Fibroblast of villous mesenchyme (primary cell): ENCODE measurements around the gene SYCP3. TPM values are rescaled to one million over a fixed set of nuclear protein-coding genes. Genes with fewer than 3 reads are reported as not detected.
"Not testable (repeated sequence)": the region's sequence is repeated elsewhere in the genome, so short reads cannot be mapped to it uniquely, and the experiment has no call there.

Source experiments
- DNase-seq: peaks from one replicate; pipeline ENCODE4 v3.0.0-alpha.2; 2010; ENCODE audit warnings: low read depth
- H3K4me3 ChIP-seq: 2 replicates; pipeline ENCODE4 v1.5.1; 2011; ENCODE audit warnings: low read depth, mild to moderate bottlenecking, low read length
- CTCF ChIP-seq: IDR thresholded peaks from 2 replicates; pipeline ENCODE4 v1.5.1; 2012; ENCODE audit warnings: low read depth, mild to moderate bottlenecking, low read length; ENCODE audit not compliant: insufficient read depth
- small RNA-seq: library from RNA; depleted of rRNA; stranded (forward); fragments of <200 nt; gene quantifications from one replicate; pipeline ENCODE3, GENCODE V24; 2012
- total RNA-seq: library from RNA; depleted of rRNA; stranded (reverse); fragments of >200 nt; gene quantifications from 2 replicates; pipeline ENCODE4 v1.2.3, GENCODE V29; 2012

Gene SYCP3
- total RNA-seq, 1 donor = under 0.01 TPM

DNA sequence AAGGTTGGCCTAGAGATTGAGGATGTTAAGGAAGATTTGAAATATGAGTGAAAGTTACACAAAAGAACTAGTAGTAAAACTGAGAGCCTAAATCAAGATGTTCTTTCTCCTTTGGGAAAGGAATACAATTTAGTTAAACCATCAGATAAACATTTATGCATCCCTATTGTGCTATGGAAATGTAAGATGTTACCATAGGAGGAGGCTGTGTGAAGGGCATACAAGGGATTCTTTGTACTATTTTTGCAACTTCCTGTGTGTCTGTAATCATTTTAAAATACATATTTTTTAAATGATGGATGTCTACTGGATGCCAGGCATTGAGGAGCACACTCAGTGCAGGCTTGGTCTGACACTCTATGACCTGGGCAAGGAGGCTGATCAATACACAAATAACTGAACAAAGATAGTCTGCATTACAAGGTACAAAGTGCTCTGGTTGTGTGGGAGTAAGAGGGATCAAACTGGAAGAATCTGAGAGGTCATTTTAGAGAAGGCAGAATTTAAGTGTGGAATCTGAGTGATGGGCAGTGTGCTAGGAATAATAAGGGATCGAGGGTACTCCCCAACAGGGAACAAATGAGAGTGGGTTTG lies 47.7 kb downstream of the SYCP3 start:
- DNase-seq = no peak
- no peak overlapping the region for H3K4me3 ChIP-seq
- TF ChIP-seq CTCF = no peak

- no peak for TF ChIP-seq CTCF
- no peak for DNase-seq
- no peak overlapping the region for H3K4me3 ChIP-seq
Measured at GRCh38 chr12:101690544-101691098, 48.6 kb downstream of the SYCP3 start.

DNA sequence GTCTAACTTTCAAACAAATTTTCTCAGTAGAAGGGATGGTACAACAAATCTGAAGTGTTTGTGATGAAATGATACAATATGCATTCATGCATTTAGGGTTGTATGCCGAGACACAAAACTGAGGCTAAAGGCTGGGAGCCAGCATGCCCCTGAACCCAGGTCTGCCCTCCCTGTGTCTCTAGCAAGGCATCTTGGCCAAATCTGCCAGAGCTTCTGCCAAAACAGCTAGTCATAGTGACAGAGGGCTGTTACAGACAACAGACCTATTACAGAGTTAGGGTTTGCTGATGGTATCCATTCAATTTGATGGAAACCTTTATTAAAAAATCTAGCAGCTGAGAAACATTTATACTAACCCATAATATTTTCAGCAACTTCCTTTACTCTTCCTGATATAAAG lies 53.1 kb downstream of the SYCP3 start:
- TF ChIP-seq CTCF = no peak
- no peak overlapping the region for H3K4me3 ChIP-seq
- DNase-seq = no peak

DNA sequence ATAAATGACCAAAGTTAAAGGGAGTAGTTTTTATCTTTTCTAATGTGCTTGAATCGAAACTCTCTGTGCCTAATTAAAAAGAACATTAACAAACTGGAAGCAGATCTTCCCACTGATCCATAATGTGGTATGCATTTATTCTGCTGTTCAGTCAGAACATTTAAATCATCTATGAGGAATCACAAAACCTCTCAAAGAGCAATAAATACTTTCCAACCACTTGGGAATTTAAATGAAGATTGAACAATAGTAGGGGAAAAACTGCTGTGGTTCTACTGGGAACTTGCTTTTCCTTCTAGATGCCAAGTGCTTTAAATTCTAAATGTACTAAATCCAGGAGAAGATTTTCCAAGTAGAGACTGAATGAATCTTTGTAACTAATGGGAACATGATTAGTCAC lies 54.2 kb downstream of the SYCP3 start:
- no peak for DNase-seq
- no peak overlapping the region for H3K4me3 ChIP-seq
- TF ChIP-seq CTCF = no peak

- DNase-seq = not testable (repeated sequence)
Measured at GRCh38 chr12:101681627-101682026, 57.6 kb downstream of the SYCP3 start.

GRCh38 chr12:101680647-101681046 lies 58.6 kb downstream of the SYCP3 start:
- no peak for TF ChIP-seq CTCF
- no peak for DNase-seq
- H3K4me3 ChIP-seq = no peak overlapping the region

More at GRCh38 chr12:101681627-101682026, 57.6 kb downstream of the SYCP3 start:
- not testable (repeated sequence) for H3K4me3 ChIP-seq

GRCh38 chr12:101680240-101680639 lies 59.0 kb downstream of the SYCP3 start:
- DNase-seq = no peak
- no peak overlapping the region for H3K4me3 ChIP-seq
- no peak for TF ChIP-seq CTCF

Small RNAs within 50 kb of the gene (small RNA-seq; reads per million reads assigned to genes)
- gene RNA5SP368 (not detected), gene RNU6-101P (not detected), gene RNY1P16 (not detected)

Other genes starting within 250 kb of the SYCP3 start
- not detected in 2 replicates for gene MYBPC1, start 144.5 kb downstream of the SYCP3 start, total RNA-seq
- gene CHPT1, start 41.8 kb downstream of the SYCP3 start, total RNA-seq = 24.8 and 35.4 TPM in 2 replicates
- gene GNPTAB, start 91.5 kb upstream of the SYCP3 start, total RNA-seq = 39.3 and 86.8 TPM in 2 replicates
- 95.7 and 344 TPM in 2 replicates for gene DRAM1, start 138.1 kb upstream of the SYCP3 start, total RNA-seq